Measurements from ENCODE around the gene NAALADL2. TPM values are rescaled to one million over a fixed set of nuclear protein-coding genes. Genes with fewer than 3 reads are reported as not detected.

The NAALADL2 gene
- total and polyA plus RNA-seq, 9 of the 15 experiments (the other 6 are each of a cell fraction or from before 2014, with no cell fraction given) = 0.29 to 1.1 (median 0.79) TPM; not detected in 1

DNA sequence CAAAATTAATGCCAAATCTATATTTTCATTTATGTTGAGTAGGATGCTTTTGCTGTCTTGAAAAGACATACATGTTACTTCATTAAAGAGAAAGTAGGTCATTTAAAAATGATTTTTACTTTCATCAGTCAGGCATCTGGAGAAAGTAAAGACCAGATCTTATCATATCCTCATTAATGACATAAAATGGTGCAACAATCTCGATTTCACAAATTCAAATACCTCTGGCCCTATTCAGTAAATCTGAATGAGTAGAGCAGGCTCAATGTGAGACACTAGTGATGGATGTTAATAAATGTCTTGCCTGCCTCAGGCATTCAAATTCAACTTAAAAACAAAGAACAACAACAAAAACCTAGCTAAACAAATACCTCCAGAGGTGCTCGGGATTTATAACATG is 714.1 kb downstream of the NAALADL2 start (continued):
- TF ChIP-seq NUFIP1 (IDR thresholded peaks at IDR 0.05; ENCODE audit: partially characterized antibody) = no peak
- no peak for TF ChIP-seq TBL1XR1 (IDR thresholded peaks at IDR 0.05; ENCODE audit: low read length in 2 of 2)

DNA sequence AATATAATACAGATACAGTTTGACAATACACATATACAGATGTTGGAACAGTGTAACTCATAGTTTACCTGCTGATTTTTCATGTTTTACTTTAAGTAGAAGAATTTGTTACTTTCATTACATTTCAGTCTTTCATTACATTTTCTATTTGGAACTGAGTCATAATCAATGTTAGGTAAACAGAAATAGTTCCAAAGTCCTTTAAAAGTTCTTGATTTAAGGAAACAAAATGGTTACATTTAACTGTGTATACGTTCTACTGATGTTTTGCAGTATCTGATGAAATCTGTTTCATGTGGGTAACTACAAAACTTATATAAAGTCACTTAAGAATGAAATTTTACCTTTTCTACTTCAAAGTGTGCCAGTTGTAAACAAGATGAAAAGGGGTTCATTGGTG is 721.2 kb downstream of the NAALADL2 start:
- H3K36me3 ChIP-seq (ENCODE audit: control insufficient read depth, insufficient read depth, low read length) = no peaks in the 10 kb centered on the region
- intact Hi-C loops (cut with micrococcal nuclease) (no loop called here), in situ Hi-C loops (cut with MboI) (no loop called here)
- ChIA-PET CTCF (ENCODE audit: low intra/inter-chr PET ratio) (no interaction called here), POLR2A (no interaction called here)
- FAIRE-seq (no peak), ATAC-seq (no peak), DNase-seq (ENCODE audit: extremely low read depth in 1 of 4, low spot score in 3 of 4) (no peak)
- H3K27me3 ChIP-seq (ENCODE audit: control insufficient read depth in 2 of 2, insufficient read depth in 2 of 2, low read length in 2 of 2) = no peaks in the 10 kb centered on the region
- no peak overlapping the region for H2AFZ ChIP-seq (ENCODE audit: low read depth, low read length)
- H3K4me3 ChIP-seq = no peak overlapping the region
- H3K4me2 ChIP-seq (ENCODE audit: insufficient read depth, low read length) = no peak overlapping the region
- H3K9me1 ChIP-seq (ENCODE audit: control insufficient read depth, insufficient read depth, low read length) = no peaks in the 10 kb centered on the region
- TF ChIP-seq ZNF41 (CRISPR knock-in tag; conservative IDR thresholded peaks at IDR 0.05) = no peak
- no peak for TF ChIP-seq MTF1 (CRISPR knock-in tag; IDR thresholded peaks at IDR 0.05; ENCODE audit: borderline replicate concordance)
- TF ChIP-seq IFI16 (CRISPR knock-in tag; IDR thresholded peaks at IDR 0.05) = no peak
- TF ChIP-seq RNF2 (IDR thresholded peaks at IDR 0.05) = no peak
- TF ChIP-seq KAT2B (IDR thresholded peaks at IDR 0.05; ENCODE audit: low read depth, low read length) = no peak
- no peak for TF ChIP-seq FOS (IDR thresholded peaks at IDR 0.05; ENCODE audit: extremely low read depth, insufficient read length)
- TF ChIP-seq, protein P1, sequence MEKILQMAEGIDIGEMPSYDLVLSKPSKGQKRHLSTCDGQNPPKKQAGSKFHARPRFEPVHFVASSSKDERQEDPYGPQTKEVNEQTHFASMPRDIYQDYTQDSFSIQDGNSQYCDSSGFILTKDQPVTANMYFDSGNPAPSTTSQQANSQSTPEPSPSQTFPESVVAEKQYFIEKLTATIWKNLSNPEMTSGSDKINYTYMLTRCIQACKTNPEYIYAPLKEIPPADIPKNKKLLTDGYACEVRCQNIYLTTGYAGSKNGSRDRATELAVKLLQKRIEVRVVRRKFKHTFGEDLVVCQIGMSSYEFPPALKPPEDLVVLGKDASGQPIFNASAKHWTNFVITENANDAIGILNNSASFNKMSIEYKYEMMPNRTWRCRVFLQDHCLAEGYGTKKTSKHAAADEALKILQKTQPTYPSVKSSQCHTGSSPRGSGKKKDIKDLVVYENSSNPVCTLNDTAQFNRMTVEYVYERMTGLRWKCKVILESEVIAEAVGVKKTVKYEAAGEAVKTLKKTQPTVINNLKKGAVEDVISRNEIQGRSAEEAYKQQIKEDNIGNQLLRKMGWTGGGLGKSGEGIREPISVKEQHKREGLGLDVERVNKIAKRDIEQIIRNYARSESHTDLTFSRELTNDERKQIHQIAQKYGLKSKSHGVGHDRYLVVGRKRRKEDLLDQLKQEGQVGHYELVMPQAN (IDR thresholded peaks at IDR 0.05; ENCODE audit: borderline replicate concordance) = no peak
- no peak for TF ChIP-seq MED1 (CRISPR knock-in tag; IDR thresholded peaks at IDR 0.05; ENCODE audit: borderline replicate concordance)
- no peak for TF ChIP-seq ELF4 (CRISPR knock-in tag; IDR thresholded peaks at IDR 0.05)
- no peak for TF ChIP-seq ZNF140 (CRISPR knock-in tag; IDR thresholded peaks at IDR 0.05)
- TF ChIP-seq, protein P2, sequence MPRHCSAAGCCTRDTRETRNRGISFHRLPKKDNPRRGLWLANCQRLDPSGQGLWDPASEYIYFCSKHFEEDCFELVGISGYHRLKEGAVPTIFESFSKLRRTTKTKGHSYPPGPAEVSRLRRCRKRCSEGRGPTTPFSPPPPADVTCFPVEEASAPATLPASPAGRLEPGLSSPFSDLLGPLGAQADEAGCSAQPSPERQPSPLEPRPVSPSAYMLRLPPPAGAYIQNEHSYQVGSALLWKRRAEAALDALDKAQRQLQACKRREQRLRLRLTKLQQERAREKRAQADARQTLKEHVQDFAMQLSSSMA (CRISPR knock-in tag; IDR thresholded peaks at IDR 0.05) = no peak
- no peak for TF ChIP-seq PTBP1 (IDR thresholded peaks at IDR 0.05; ENCODE audit: low read depth, low read length)
- TF ChIP-seq ZNF143 (CRISPR knock-in tag; IDR thresholded peaks at IDR 0.05) = no peak
- no peak for TF ChIP-seq FOSL1 (tag; conservative IDR thresholded peaks at IDR 0.05)
- no peak for TF ChIP-seq SMARCE1 (IDR thresholded peaks at IDR 0.05)
- no peak for TF ChIP-seq OTX1 (CRISPR knock-in tag; IDR thresholded peaks at IDR 0.05)
- no peak overlapping the region for H3K9ac ChIP-seq (ENCODE audit: insufficient read depth in 1 of 2, low read depth in 2 of 2, low read length in 2 of 2)
- H4K20me1 ChIP-seq (replicated peaks; ENCODE audit: control insufficient read depth, insufficient read depth, low read length) = no peaks in the 10 kb centered on the region
- no TSS peak for BruUV-seq (replicated peaks)
- H3K9me3 ChIP-seq (replicated peaks; ENCODE audit: control insufficient read depth, insufficient read depth, low read depth, low read length) = no peaks in the 10 kb centered on the region
- no peak overlapping the region for H3K27ac ChIP-seq (ENCODE audit: extremely low read depth, low read depth, low read length)
- H3K4me1 ChIP-seq (replicated peaks in 1 of 2; ENCODE audit: control insufficient read depth in 2 of 2, insufficient read depth in 2 of 2, low read length in 2 of 2) = no peaks in the 10 kb centered on the region
- 0% methylated on average over 1 of the region's 1 CpG for WGBS (ENCODE audit: insufficient coverage, low coverage, missing lambda C conversion rate)
- H3K79me2 ChIP-seq (ENCODE audit: control insufficient read depth, insufficient read depth, low read length) = no peaks in the 10 kb centered on the region
